Stimulated activated CD4-positive, alpha-beta T cell treated with anti-CD3 and anti-CD28 coated beads, TNF-alpha, amount 100 ng/mL, for 1 hour (primary cell): Measurements from ENCODE around the gene PRRG1.
"Not testable (repeated sequence)": the region's sequence is repeated elsewhere in the genome, so short reads cannot be mapped to it uniquely, and the experiment has no call there.

Source experiments
- DNase-seq, 3 donors: peaks; one replicate each; pipeline ENCODE4 v3.0.0-alpha.2; 2020; ENCODE audit warnings: low read depth in 3 of 3, low spot score in 1 of 3

PRRG1 gene

GRCh38 chrX:37468124-37468739 is 119.1 kb downstream of the PRRG1 start:
- no peak for DNase-seq

DNA sequence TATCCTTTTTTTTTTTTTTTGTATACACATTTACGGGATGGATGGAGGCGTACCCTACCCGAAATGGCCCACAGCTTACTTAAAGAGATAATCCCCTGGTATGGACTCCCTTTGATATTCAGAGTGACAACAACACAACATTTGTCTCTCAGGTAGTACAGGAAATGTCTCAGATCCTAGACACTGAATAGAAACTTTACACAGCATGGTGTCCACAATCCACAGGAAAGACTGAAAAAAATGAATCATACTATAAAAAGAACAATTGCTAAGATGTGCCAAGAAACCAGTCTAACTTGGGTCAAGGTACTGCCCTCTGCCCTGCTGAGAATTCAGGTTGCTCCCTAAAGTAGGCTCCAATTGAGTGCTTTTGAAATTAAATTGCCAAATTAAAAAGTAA is 121.5 kb downstream of the PRRG1 start:
- DNase-seq = no peak

DNA sequence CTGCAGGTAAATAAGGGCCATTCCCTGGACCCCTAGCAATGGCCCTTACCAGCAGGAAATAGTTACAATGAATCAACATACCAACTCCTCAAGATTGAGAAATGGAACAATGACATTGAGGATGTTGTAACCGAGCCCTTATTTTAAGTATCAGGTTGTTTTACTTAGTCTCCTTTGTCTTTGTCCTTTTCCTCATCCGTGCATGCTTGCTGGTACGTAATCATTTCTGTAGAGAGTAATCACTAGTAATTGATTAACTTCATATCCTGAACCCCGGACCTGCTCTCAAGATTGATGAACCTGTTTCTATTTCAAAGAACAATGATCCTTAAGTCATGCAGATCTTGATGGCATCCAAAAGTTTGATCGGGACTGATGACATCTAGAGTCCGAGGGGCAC is 123.7 kb downstream of the PRRG1 start:
- DNase-seq = no peak

- no peak for DNase-seq
These were observed 125.3 kb downstream of the PRRG1 start for GRCh38 chrX:37474478-37474877.

DNA sequence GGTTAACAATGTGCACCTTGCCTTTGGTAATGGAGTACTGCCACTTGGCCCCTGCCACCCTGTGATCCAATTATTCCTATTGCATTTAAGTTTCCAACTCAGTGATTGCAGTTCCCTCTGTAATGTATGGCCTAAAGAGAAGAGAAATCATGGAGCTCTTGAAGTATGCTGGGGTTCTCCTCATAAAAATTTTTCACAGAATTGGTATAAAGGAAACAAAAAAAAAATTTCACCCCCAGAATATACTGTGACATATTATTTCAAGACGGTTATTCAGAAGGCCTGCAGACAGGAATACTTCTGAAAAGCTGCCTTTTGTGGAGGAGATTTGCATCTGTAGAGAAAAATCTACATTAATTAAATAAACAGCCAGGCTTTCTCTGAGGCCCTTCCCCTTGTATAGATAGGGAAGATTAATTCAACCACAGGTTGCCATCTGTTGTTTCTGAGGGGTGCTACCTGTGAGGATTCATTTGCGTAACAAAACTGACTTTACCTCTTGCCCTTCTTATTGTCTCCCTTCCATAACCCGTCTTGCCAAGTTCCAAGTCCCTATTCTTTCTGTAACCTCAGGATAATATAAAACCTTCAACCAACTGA is 127.5 kb downstream of the PRRG1 start:
- no peak for DNase-seq

GRCh38 chrX:37484335-37484734 is 135.2 kb downstream of the PRRG1 start:
- DNase-seq = not testable (repeated sequence)

GRCh38 chrX:37485429-37485828 is 136.3 kb downstream of the PRRG1 start:
- DNase-seq = no peak

DNA sequence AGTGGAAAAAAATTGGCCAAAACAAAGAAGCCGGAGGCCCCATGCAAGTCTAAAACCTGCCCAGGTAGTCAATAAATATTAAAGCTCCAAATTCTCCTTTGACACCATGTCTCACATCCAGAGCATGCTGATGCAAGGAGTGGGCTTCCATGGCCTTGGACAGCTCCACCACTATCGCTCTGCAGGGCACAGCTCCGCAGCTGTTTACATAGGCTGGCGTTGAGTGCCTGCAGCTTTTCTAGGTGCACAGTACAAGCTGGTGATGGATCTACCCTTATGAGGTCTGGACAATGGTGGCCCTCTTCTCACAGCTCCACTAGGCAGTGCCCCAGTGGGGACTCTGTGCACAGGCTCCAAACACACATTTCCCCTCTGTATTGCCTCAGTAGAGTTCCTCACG is 138.1 kb downstream of the PRRG1 start:
- no peak for DNase-seq

DNA sequence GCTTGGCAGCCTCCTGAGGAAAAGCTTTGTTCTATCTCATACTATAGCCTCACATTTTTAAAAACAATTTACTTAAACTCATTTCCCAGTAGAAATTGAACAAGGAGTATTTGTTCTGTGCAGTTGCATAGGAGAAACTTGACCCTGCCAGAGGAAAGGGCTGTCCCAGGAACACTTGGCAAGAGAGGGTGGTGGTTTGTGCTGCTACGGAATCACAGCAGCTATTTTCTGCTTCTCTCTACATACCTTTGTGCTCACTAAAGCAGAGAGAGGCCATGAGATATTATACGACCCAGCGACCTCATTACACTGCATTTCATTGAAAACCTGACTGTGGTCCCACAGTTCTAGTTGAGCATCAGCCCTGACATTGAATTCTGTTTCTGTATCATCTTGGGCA is 139.2 kb downstream of the PRRG1 start:
- DNase-seq = no peak

GRCh38 chrX:37491686-37492085 is 142.5 kb downstream of the PRRG1 start:
- DNase-seq = no peak

DNA sequence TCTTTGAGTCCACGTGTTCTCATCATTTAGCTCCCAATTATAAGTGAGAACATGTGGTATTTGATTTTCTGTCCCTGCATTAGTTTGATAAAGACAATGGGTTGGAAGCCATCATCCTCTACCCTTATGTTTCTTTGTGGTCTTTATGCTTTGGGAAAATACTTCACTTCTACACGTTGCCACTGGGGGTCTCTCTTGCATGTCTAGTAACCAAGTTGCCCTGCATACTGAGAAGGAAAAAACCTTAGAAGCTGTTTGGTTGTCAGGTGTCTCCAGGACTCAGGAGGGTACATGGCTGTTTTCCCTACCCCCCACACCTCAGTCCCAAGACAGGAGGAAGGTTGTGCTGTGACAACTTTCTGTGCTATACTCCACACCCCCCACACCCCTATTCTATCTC is 146.6 kb downstream of the PRRG1 start:
- not testable (repeated sequence) for DNase-seq

DNA sequence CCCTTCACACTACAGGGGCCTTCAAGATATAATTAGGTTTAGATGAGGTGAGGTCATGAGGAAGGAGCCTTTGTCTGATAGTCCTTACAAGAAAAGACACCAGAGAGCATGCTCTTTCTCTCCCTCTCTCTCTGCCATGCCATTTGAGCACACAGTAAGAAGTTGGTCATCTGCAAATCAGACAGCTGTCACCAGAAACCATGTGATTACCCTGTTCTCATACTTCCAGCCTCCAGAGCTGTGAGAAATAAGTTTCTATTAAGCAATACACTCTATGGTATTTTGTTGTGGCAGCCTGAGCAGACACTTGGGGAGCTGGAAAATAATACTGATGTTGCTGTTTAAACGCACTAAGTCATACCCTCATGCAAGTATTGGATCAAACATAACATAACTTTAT is 148.0 kb downstream of the PRRG1 start:
- not testable (repeated sequence) for DNase-seq

- DNase-seq = not testable (repeated sequence)
These were observed 149.2 kb downstream of the PRRG1 start for GRCh38 chrX:37498323-37498722.

DNA sequence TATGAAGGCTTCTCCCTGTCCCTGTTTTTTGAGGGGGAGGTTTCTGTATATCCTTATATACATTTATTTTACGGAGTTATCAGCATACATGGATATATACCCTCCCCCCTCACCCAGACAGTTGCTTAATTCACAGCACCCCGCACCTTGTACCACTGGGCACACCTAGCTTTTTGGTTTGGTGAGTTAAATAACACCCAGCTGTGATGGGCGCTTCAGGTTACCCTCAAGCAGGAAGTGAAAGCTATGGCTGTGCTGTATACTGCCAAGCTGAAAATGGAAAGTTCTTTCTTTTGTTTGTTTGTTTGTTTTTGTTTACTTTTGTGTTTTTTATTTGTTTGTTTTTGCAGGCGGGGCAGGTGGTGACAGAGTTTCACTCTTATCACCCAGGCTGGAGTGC is 150.5 kb downstream of the PRRG1 start:
- DNase-seq = not testable (repeated sequence)

GRCh38 chrX:37504991-37505390 is 155.8 kb downstream of the PRRG1 start:
- DNase-seq = no peak
